GM23338 (cell line): ENCODE data around the gene SLC52A3. TPM values are rescaled to one million over a fixed set of nuclear protein-coding genes. Genes with fewer than 3 reads are reported as not detected.

ENCODE experiments used
- ATAC-seq: fragments of 200-7000 bp; cut with Tn5 transposase; 3 replicates; pipeline ENCODE4 v1.9.1; 2020
- DNase-seq: peaks from one replicate; pipeline ENCODE4 v3.0.0-alpha.2; 2015; ENCODE audit warnings: low spot score
- H2AFZ ChIP-seq: fragments of 200-600 bp; sonication (generic); 2 replicates; pipeline ENCODE4 v1.8.0; 2016; ENCODE audit warnings: antibody characterized with exemption, mild to moderate bottlenecking, moderate library complexity
- H3F3A ChIP-seq: fragments of 200-600 bp; sonication (generic); replicated peaks from 2 replicates; pipeline ENCODE4 v1.8.0; 2017; ENCODE audit warnings: antibody characterized with exemption, mixed run types, low read depth
- H3K27ac ChIP-seq: fragments of 200-600 bp; sonication (generic); 2 replicates; pipeline ENCODE4 v1.6.1; 2016; ENCODE audit warnings: low read depth
- H3K27me3 ChIP-seq: fragments of 200-600 bp; sonication (generic); 2 replicates; pipeline ENCODE4 v1.8.0; 2016; ENCODE audit warnings: mild to moderate bottlenecking, mixed run types, moderate library complexity; ENCODE audit not compliant: insufficient read depth
- H3K36me3 ChIP-seq: fragments of 200-600 bp; sonication (generic); 2 replicates; pipeline ENCODE4 v1.8.0; 2016; ENCODE audit warnings: mild to moderate bottlenecking; ENCODE audit not compliant: insufficient read depth
- H3K4me1 ChIP-seq: fragments of 200-600 bp; sonication (generic); 2 replicates; pipeline ENCODE4 v1.8.0; 2016; ENCODE audit warnings: mild to moderate bottlenecking, moderate library complexity; ENCODE audit not compliant: insufficient read depth
- H3K4me2 ChIP-seq: fragments of 200-600 bp; sonication (generic); 2 replicates; pipeline ENCODE4 v1.7.1; 2017; ENCODE audit warnings: mixed run types
- H3K4me3 ChIP-seq: fragments of 200-600 bp; sonication (generic); 2 replicates; pipeline ENCODE4 v1.6.1; 2016; ENCODE audit warnings: mixed run types
- H3K79me2 ChIP-seq: fragments of 200-600 bp; sonication (generic); replicated peaks from 2 replicates; pipeline ENCODE4 v1.8.0; 2017; ENCODE audit warnings: mild to moderate bottlenecking; ENCODE audit not compliant: insufficient read depth
- H3K9me2 ChIP-seq: fragments of 200-600 bp; sonication (generic); 2 replicates; pipeline ENCODE4 v1.8.0; 2017; ENCODE audit not compliant: insufficient read depth
- H4K20me1 ChIP-seq: fragments of 200-600 bp; sonication (generic); replicated peaks from 2 replicates; pipeline ENCODE4 v1.8.0; 2017; ENCODE audit warnings: mild to moderate bottlenecking; ENCODE audit not compliant: insufficient read depth
- H3K27ac Mint-ChIP-seq: 2 replicates; pipeline ENCODE4 v1.8.0; 2020; ENCODE audit warnings: inconsistent platforms, mild to moderate bottlenecking, moderate library complexity, mixed read lengths
- H3K27me3 Mint-ChIP-seq: 3 replicates; pipeline ENCODE4 v1.8.0; 2022; ENCODE audit warnings: low read depth, mild to moderate bottlenecking, moderate library complexity, mixed read lengths, inconsistent platforms; ENCODE audit not compliant: insufficient read depth, poor library complexity
- H3K36me3 Mint-ChIP-seq: 3 replicates; pipeline ENCODE4 v1.8.0; 2021; ENCODE audit warnings: low read depth, mild to moderate bottlenecking, inconsistent platforms, moderate library complexity, mixed read lengths
- H3K4me1 Mint-ChIP-seq: 3 replicates; pipeline ENCODE4 v1.8.0; 2020; ENCODE audit warnings: mild to moderate bottlenecking, inconsistent platforms, mixed read lengths
- H3K4me3 Mint-ChIP-seq: 3 replicates; pipeline ENCODE4 v1.8.0; 2021; ENCODE audit warnings: moderate library complexity, mild to moderate bottlenecking, inconsistent platforms, mixed read lengths
- H3K9me3 Mint-ChIP-seq: 3 replicates; pipeline ENCODE4 v1.8.0; 2020; ENCODE audit warnings: moderate library complexity, mild to moderate bottlenecking, inconsistent platforms, mixed read lengths
- CREB1 ChIP-seq: fragments of 250-450 bp; sonication (Bioruptor Pico); IDR thresholded peaks from 2 replicates; pipeline ENCODE4 v1.5.0; 2020; ENCODE audit warnings: low read depth, mild to moderate bottlenecking, moderate library complexity
- ETS1 ChIP-seq: IDR thresholded peaks from 2 replicates; pipeline ENCODE4 v1.6.1; 2016; ENCODE audit warnings: antibody characterized with exemption
- EZH2 ChIP-seq: fragments of 200-600 bp; sonication (generic); IDR thresholded peaks from one replicate; pipeline ENCODE4 v1.8.0; 2017; ENCODE audit warnings: antibody characterized with exemption, mild to moderate bottlenecking, low read depth; ENCODE audit not compliant: unreplicated experiment
- EZH2phosphoT487 ChIP-seq: fragments of 200-600 bp; sonication (generic); IDR thresholded peaks from one replicate; pipeline ENCODE4 v1.8.1; 2018; ENCODE audit warnings: antibody characterized with exemption; ENCODE audit not compliant: unreplicated experiment
- JUNB ChIP-seq: IDR thresholded peaks from one replicate; pipeline ENCODE4 v1.6.1; 2016; ENCODE audit warnings: antibody characterized with exemption; ENCODE audit not compliant: unreplicated experiment
- NANOG ChIP-seq: IDR thresholded peaks from 2 replicates; pipeline ENCODE4 v1.6.1; 2016; ENCODE audit warnings: antibody characterized with exemption, borderline replicate concordance
- POLR2AphosphoS5 ChIP-seq: IDR thresholded peaks from 2 replicates; pipeline ENCODE4 v1.6.1; 2016; ENCODE audit warnings: antibody characterized with exemption, low read depth
- STAT1 ChIP-seq: IDR thresholded peaks from one replicate; pipeline ENCODE4 v1.6.1; 2016; ENCODE audit warnings: antibody characterized with exemption; ENCODE audit not compliant: unreplicated experiment
- ZNF114 ChIP-seq: fragments of 250-450 bp; sonication (Bioruptor Pico); IDR thresholded peaks from 2 replicates; pipeline ENCODE4 v1.5.0; 2020; ENCODE audit warnings: mild to moderate bottlenecking, moderate library complexity
- ZNF331 ChIP-seq: fragments of 250-450 bp; sonication (Bioruptor Pico); IDR thresholded peaks from 2 replicates; pipeline ENCODE4 v1.5.0; 2020; ENCODE audit warnings: low read depth, mild to moderate bottlenecking, moderate library complexity
- polyA plus RNA-seq: library from polyadenylated mRNA; unstranded; fragments of >200 nt; fragmentation: Nextera tagmentation; extraction: Ambion mirVana; gene quantifications from 2 replicates; pipeline ENCODE4 v1.2.1, GENCODE V29; 2016
- total RNA-seq: library from RNA; depleted of rRNA; stranded (reverse); fragments of >200 nt; shearing (Covaris generic); gene quantifications from 2 replicates; pipeline ENCODE4 v1.2.3, GENCODE V29; 2014
- TF ChIP-seq, protein P1 (sequence below): fragments of 250-450 bp; sonication (Bioruptor Pico); IDR thresholded peaks from 2 replicates; pipeline ENCODE4 v1.5.0; 2020; ENCODE audit warnings: mild to moderate bottlenecking, moderate library complexity
- TF ChIP-seq, protein P2 (sequence below), 2 experiments: fragments of 200-600 bp in 1 of 2; sonication (generic) in 1 of 2; conservative IDR thresholded peaks; 2 replicates each; pipeline versions ENCODE4 v1.5.1 to v1.6.1; 2016 to 2017; ENCODE audit warnings: antibody characterized with exemption in 2 of 2, low read depth in 2 of 2, mild to moderate bottlenecking in 2 of 2, moderate library complexity in 1 of 2
- TF ChIP-seq, protein P3 (sequence below): IDR thresholded peaks from one replicate; pipeline ENCODE4 v1.6.1; 2018; ENCODE audit warnings: antibody characterized with exemption; ENCODE audit not compliant: unreplicated experiment

The SLC52A3 gene
- total and polyA plus RNA-seq, 2 experiments from 2014 or later = 2.3 to 4.5 TPM

DNA sequence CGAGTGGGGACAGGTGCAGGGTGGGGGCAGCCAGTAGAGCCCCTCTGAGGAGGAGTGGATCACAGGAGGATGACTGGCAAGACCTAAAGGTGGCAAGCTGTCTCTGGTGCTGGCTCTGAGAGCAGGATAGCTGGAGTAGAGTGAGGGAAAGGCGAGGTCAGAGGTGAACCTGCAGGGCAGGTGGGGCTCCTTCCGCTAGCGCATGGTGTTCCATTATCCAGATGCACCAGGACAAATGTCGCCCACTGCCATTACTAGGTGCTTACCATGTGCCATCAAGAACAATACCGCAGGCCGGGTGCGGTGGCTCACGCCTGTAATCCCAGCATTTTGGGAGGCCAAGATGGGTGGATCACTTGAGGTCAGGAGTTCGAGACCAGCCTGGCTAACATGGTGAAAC lies 46.9 kb upstream of the SLC52A3 start:
- Histone ChIP-seq H3K4me3 (no peak overlapping the region), H3K4me2 (no peak overlapping the region), H3K27ac (no peak overlapping the region), H3K27me3 (no peaks in the 10 kb centered on the region), H3K4me1 (no peaks in the 10 kb centered on the region), H3K79me2 (no peaks in the 10 kb centered on the region), H3K9me2 (no peaks in the 10 kb centered on the region), H3F3A (no peaks in the 10 kb centered on the region), H4K20me1 (no peaks in the 10 kb centered on the region), H3K36me3 (no peaks in the 10 kb centered on the region), H2AFZ (no peak overlapping the region)
- no peak overlapping the region for H3K4me3 Mint-ChIP-seq
- TF ChIP-seq NANOG = no peak
- no peak for TF ChIP-seq CREB1 (CRISPR knock-in tag)
- TF ChIP-seq STAT1 = no peak
- no peak for TF ChIP-seq EZH2phosphoT487
- TF ChIP-seq, protein P1, sequence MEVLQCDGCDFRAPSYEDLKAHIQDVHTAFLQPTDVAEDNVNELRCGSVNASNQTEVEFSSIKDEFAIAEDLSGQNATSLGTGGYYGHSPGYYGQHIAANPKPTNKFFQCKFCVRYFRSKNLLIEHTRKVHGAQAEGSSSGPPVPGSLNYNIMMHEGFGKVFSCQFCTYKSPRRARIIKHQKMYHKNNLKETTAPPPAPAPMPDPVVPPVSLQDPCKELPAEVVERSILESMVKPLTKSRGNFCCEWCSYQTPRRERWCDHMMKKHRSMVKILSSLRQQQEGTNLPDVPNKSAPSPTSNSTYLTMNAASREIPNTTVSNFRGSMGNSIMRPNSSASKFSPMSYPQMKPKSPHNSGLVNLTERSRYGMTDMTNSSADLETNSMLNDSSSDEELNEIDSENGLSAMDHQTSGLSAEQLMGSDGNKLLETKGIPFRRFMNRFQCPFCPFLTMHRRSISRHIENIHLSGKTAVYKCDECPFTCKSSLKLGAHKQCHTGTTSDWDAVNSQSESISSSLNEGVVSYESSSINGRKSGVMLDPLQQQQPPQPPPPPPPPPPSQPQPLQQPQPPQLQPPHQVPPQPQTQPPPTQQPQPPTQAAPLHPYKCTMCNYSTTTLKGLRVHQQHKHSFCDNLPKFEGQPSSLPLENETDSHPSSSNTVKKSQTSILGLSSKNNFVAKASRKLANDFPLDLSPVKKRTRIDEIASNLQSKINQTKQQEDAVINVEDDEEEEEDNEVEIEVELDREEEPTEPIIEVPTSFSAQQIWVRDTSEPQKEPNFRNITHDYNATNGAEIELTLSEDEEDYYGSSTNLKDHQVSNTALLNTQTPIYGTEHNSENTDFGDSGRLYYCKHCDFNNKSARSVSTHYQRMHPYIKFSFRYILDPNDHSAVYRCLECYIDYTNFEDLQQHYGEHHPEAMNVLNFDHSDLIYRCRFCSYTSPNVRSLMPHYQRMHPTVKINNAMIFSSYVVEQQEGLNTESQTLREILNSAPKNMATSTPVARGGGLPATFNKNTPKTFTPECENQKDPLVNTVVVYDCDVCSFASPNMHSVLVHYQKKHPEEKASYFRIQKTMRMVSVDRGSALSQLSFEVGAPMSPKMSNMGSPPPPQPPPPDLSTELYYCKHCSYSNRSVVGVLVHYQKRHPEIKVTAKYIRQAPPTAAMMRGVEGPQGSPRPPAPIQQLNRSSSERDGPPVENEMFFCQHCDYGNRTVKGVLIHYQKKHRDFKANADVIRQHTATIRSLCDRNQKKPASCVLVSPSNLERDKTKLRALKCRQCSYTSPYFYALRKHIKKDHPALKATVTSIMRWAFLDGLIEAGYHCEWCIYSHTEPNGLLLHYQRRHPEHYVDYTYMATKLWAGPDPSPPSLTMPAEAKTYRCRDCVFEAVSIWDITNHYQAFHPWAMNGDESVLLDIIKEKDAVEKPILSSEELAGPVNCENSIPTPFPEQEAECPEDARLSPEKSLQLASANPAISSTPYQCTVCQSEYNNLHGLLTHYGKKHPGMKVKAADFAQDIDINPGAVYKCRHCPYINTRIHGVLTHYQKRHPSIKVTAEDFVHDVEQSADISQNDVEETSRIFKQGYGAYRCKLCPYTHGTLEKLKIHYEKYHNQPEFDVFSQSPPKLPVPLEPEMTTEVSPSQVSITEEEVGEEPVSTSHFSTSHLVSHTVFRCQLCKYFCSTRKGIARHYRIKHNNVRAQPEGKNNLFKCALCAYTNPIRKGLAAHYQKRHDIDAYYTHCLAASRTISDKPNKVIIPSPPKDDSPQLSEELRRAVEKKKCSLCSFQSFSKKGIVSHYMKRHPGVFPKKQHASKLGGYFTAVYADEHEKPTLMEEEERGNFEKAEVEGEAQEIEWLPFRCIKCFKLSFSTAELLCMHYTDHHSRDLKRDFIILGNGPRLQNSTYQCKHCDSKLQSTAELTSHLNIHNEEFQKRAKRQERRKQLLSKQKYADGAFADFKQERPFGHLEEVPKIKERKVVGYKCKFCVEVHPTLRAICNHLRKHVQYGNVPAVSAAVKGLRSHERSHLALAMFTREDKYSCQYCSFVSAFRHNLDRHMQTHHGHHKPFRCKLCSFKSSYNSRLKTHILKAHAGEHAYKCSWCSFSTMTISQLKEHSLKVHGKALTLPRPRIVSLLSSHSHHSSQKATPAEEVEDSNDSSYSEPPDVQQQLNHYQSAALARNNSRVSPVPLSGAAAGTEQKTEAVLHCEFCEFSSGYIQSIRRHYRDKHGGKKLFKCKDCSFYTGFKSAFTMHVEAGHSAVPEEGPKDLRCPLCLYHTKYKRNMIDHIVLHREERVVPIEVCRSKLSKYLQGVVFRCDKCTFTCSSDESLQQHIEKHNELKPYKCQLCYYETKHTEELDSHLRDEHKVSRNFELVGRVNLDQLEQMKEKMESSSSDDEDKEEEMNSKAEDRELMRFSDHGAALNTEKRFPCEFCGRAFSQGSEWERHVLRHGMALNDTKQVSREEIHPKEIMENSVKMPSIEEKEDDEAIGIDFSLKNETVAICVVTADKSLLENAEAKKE (CRISPR knock-in tag) = no peak
- TF ChIP-seq, protein P2, sequence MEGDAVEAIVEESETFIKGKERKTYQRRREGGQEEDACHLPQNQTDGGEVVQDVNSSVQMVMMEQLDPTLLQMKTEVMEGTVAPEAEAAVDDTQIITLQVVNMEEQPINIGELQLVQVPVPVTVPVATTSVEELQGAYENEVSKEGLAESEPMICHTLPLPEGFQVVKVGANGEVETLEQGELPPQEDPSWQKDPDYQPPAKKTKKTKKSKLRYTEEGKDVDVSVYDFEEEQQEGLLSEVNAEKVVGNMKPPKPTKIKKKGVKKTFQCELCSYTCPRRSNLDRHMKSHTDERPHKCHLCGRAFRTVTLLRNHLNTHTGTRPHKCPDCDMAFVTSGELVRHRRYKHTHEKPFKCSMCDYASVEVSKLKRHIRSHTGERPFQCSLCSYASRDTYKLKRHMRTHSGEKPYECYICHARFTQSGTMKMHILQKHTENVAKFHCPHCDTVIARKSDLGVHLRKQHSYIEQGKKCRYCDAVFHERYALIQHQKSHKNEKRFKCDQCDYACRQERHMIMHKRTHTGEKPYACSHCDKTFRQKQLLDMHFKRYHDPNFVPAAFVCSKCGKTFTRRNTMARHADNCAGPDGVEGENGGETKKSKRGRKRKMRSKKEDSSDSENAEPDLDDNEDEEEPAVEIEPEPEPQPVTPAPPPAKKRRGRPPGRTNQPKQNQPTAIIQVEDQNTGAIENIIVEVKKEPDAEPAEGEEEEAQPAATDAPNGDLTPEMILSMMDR (conservative IDR thresholded peaks at IDR 0.05; ENCODE audit: low read depth in 2 of 2) = no peak
- no peak for TF ChIP-seq ETS1
- TF ChIP-seq JUNB = no peak
- TF ChIP-seq POLR2AphosphoS5 = no peak
- TF ChIP-seq EZH2 = no peak
- no peak for TF ChIP-seq ZNF331 (CRISPR knock-in tag)
- TF ChIP-seq, protein P3, sequence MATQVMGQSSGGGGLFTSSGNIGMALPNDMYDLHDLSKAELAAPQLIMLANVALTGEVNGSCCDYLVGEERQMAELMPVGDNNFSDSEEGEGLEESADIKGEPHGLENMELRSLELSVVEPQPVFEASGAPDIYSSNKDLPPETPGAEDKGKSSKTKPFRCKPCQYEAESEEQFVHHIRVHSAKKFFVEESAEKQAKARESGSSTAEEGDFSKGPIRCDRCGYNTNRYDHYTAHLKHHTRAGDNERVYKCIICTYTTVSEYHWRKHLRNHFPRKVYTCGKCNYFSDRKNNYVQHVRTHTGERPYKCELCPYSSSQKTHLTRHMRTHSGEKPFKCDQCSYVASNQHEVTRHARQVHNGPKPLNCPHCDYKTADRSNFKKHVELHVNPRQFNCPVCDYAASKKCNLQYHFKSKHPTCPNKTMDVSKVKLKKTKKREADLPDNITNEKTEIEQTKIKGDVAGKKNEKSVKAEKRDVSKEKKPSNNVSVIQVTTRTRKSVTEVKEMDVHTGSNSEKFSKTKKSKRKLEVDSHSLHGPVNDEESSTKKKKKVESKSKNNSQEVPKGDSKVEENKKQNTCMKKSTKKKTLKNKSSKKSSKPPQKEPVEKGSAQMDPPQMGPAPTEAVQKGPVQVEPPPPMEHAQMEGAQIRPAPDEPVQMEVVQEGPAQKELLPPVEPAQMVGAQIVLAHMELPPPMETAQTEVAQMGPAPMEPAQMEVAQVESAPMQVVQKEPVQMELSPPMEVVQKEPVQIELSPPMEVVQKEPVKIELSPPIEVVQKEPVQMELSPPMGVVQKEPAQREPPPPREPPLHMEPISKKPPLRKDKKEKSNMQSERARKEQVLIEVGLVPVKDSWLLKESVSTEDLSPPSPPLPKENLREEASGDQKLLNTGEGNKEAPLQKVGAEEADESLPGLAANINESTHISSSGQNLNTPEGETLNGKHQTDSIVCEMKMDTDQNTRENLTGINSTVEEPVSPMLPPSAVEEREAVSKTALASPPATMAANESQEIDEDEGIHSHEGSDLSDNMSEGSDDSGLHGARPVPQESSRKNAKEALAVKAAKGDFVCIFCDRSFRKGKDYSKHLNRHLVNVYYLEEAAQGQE = no peak
- no peak for TF ChIP-seq ZNF114 (CRISPR knock-in tag)
- ATAC-seq (no peak), DNase-seq (no peak)
- peaks cover 5% of the 10 kb centered on the region; the same call in 2 of the 3 replicates for H3K9me3 Mint-ChIP-seq
- peaks cover under 1% of the 10 kb centered on the region; the same call in 1 of the 3 replicates for H3K36me3 Mint-ChIP-seq
- peaks cover 11% of the 10 kb centered on the region for H3K27me3 Mint-ChIP-seq
- H3K27ac Mint-ChIP-seq = no peak overlapping the region
- peaks cover 6% of the 10 kb centered on the region for H3K4me1 Mint-ChIP-seq
